Suprapubic skin (tissue), 4 donors: Measurements from ENCODE around the gene MYO10.

ENCODE experiments used
- CTCF ChIP-seq, 2 donors: fragments of 200-600 bp in 1 of 2; fragments of 450-650 bp in 1 of 2; sonication (generic) in 1 of 2; IDR thresholded peaks; one replicate each; pipeline ENCODE4 v1.5.1; 2016 to 2019; ENCODE audit warnings: antibody characterized with exemption in 2 of 2, mild to moderate bottlenecking in 1 of 2, moderate library complexity in 1 of 2
- EP300 ChIP-seq: sonication (generic); formaldehyde crosslinking; IDR thresholded peaks from one replicate; pipeline ENCODE4 v1.6.1; 2017; ENCODE audit warnings: antibody characterized with exemption
- POLR2A ChIP-seq, 2 donors: fragments of 450-650 bp; IDR thresholded peaks; one replicate each; pipeline ENCODE4 v1.6.1; 2017; ENCODE audit warnings: antibody characterized with exemption in 2 of 2, mild to moderate bottlenecking in 2 of 2, moderate library complexity in 2 of 2
- POLR2AphosphoS5 ChIP-seq, 3 donors: sonication (generic); formaldehyde crosslinking; IDR thresholded peaks; one replicate each; pipeline ENCODE4 v1.6.1; 2017; ENCODE audit warnings: antibody characterized with exemption in 3 of 3

GRCh38 chr5:16927613-16928012, 8.5 kb downstream of the MYO10 start:
- TF ChIP-seq CTCF (IDR thresholded peaks at IDR 0.05) (no peak), EP300 (no peak), POLR2A (IDR thresholded peaks at IDR 0.05) (no peak), POLR2AphosphoS5 (IDR thresholded peaks at IDR 0.05) (no peak)
